Chondrocyte (in vitro differentiated cells): Measurements from ENCODE around the gene CYP27B1. TPM values are rescaled to one million over a fixed set of nuclear protein-coding genes. Genes with fewer than 3 reads are reported as not detected.
"Not testable (repeated sequence)": the region's sequence is repeated elsewhere in the genome, so short reads cannot be mapped to it uniquely, and the experiment has no call there.

ENCODE experiments used
- DNase-seq: peaks from one replicate; pipeline ENCODE4 v3.0.0; 2021; ENCODE audit warnings: mixed read lengths, low spot score
- H3K27ac Mint-ChIP-seq: one replicate; pipeline ENCODE4 v1.8.0; 2021; ENCODE audit warnings: mild to moderate bottlenecking, moderate library complexity, mixed read lengths; ENCODE audit not compliant: unreplicated experiment
- H3K27me3 Mint-ChIP-seq: 2 replicates; pipeline ENCODE4 v1.8.0; 2021; ENCODE audit warnings: low read depth, mixed read lengths
- H3K36me3 Mint-ChIP-seq: 2 replicates; pipeline ENCODE4 v1.8.0; 2021; ENCODE audit warnings: low read depth, mixed read lengths
- H3K4me1 Mint-ChIP-seq: 2 replicates; pipeline ENCODE4 v1.8.0; 2021; ENCODE audit warnings: low read depth, mild to moderate bottlenecking, mixed read lengths
- H3K4me3 Mint-ChIP-seq: one replicate; pipeline ENCODE4 v1.8.0; 2021; ENCODE audit warnings: mild to moderate bottlenecking, moderate library complexity, mixed read lengths; ENCODE audit not compliant: unreplicated experiment
- H3K9me3 Mint-ChIP-seq: 2 replicates; pipeline ENCODE4 v1.8.0; 2021; ENCODE audit warnings: low read depth, mixed read lengths
- total RNA-seq: library from RNA; stranded (reverse); gene quantifications from 3 replicates; pipeline ENCODE4 v1.2.1, GENCODE V29; 2021
- TF ChIP-seq, protein P1 (sequence below): fragments of 200-600 bp; sonication (generic); IDR thresholded peaks from 2 replicates; pipeline ENCODE4 v1.5.0; 2021; ENCODE audit warnings: antibody characterized with exemption, mild to moderate bottlenecking, moderate library complexity

The CYP27B1 gene
- total RNA-seq, 1 donor from 2014 or later, result 3.2 TPM

DNA sequence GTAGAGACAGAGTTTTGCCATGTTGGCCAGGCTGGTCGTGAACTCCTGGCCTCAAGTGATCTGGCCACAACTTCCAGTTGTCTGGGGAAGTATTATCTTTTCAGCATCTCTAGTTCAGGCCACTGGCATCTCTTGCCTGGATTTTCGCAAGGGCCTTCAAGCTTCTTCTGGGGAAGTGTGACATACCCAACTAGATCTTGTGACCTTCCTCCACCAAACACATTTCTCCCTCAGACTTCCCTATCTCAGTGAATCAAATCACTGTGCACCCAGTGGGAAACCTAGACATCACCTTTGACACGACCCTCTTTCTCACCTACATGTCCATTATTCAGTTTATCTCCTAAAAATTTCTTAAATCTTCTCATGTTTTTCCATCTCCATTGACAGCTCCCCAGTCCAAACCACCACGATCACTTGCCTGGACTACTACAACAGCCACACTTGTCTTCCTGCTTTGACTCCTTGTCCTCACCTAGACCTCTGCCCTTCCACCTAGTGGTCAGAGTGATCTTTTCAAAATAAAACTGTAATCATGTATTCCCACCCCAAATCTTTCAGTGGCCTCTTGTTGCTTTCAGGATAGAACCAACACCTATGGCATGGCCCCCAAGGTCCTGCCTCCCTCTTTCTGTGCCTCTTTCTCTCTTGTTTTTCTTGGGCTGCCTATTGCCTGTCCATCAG lies 8.8 kb upstream of the CYP27B1 start:
- no peak for DNase-seq
- Mint-ChIP-seq H3K4me3 (no peak overlapping the region), H3K36me3 (peaks cover 13% of the 10 kb centered on the region), H3K27me3 (no peaks in the 10 kb centered on the region), H3K4me1 (peaks cover 26% of the 10 kb centered on the region), H3K27ac (peak overlapping the region; percentile 8), H3K9me3 (no peaks in the 10 kb centered on the region)
- TF ChIP-seq, protein P1, sequence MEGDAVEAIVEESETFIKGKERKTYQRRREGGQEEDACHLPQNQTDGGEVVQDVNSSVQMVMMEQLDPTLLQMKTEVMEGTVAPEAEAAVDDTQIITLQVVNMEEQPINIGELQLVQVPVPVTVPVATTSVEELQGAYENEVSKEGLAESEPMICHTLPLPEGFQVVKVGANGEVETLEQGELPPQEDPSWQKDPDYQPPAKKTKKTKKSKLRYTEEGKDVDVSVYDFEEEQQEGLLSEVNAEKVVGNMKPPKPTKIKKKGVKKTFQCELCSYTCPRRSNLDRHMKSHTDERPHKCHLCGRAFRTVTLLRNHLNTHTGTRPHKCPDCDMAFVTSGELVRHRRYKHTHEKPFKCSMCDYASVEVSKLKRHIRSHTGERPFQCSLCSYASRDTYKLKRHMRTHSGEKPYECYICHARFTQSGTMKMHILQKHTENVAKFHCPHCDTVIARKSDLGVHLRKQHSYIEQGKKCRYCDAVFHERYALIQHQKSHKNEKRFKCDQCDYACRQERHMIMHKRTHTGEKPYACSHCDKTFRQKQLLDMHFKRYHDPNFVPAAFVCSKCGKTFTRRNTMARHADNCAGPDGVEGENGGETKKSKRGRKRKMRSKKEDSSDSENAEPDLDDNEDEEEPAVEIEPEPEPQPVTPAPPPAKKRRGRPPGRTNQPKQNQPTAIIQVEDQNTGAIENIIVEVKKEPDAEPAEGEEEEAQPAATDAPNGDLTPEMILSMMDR, result peak; percentile 13

GRCh38 chr12:57775044-57775443 lies 8.2 kb upstream of the CYP27B1 start:
- H3K9me3 Mint-ChIP-seq, result no peaks in the 10 kb centered on the region
- no peak overlapping the region for H3K4me3 Mint-ChIP-seq
- no peak for DNase-seq
- peaks cover 26% of the 10 kb centered on the region for H3K4me1 Mint-ChIP-seq
- H3K36me3 Mint-ChIP-seq, result peaks cover 17% of the 10 kb centered on the region
- TF ChIP-seq, protein P1, result no peak
- H3K27ac Mint-ChIP-seq, result no peak overlapping the region
- no peaks in the 10 kb centered on the region for H3K27me3 Mint-ChIP-seq

GRCh38 chr12:57774634-57775033 lies 7.8 kb upstream of the CYP27B1 start:
- not testable (repeated sequence) for DNase-seq, H3K9me3 Mint-ChIP-seq, H3K27ac Mint-ChIP-seq, H3K27me3 Mint-ChIP-seq, H3K4me3 Mint-ChIP-seq
- H3K4me1 Mint-ChIP-seq, result peaks cover 26% of the 10 kb centered on the region
- H3K36me3 Mint-ChIP-seq, result peaks cover 20% of the 10 kb centered on the region

- Mint-ChIP-seq H3K4me3 (peak within 1 kb of the TSS; percentile 100), H3K36me3 (peaks cover 28% of the 10 kb centered on the region)
Measured at GRCh38 chr12:57772429-57773322, 5.8 kb upstream of the CYP27B1 start, which contains the start of gene EEF1AKMT3. Gene EEF1AKMT3, plus strand, starts transcription at chr12:57772614. Its CDS starts 111 bp downstream, at chr12:57772725.

DNA sequence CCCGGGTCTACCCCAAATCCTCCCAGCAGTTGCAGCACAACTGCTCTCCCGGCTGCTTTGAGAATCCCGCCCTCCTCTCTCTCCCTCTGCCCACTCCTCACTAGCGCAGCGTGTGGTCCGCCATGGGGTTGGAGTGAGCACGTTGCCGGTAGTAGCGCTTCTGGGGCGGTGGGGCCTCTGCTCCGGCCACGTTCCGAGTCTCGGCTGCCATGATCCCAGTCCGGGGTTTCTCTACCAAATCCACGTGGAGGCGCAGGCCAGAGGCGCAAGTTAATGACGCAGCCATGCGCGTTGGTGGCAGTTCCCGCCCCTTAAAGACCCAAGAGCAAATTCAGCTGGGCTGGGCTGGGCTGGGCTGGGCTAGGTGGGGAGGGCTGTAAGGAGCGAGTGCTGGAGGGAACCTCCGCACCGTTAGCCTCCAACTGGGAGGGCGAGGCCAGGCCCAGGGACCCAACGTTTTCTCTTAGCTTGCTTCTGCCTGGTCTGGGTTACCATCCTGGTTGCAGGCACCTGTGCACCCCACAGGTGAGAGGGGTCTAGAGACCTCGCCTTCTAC lies 5.1 kb upstream of the CYP27B1 start, which contains the start of gene METTL1:
Gene METTL1 (minus strand): TSS at position 233 of the 556 bp plus-strand sequence. CDS start 22 bp downstream, at position 211.
- H3K4me3 Mint-ChIP-seq, result peak within 1 kb of the TSS; percentile 100
- TF ChIP-seq, protein P1, result no peak
- peak within 1 kb of the TSS; percentile 100 for H3K27ac Mint-ChIP-seq
- H3K36me3 Mint-ChIP-seq, result peaks cover 28% of the 10 kb centered on the region
- peaks cover 24% of the 10 kb centered on the region for H3K4me1 Mint-ChIP-seq
- no peak for DNase-seq
- H3K27me3 Mint-ChIP-seq, result no peaks in the 10 kb centered on the region
- no peaks in the 10 kb centered on the region for H3K9me3 Mint-ChIP-seq

More at GRCh38 chr12:57772429-57773322, 5.8 kb upstream of the CYP27B1 start, which contains the start of gene EEF1AKMT3:
- H3K4me1 Mint-ChIP-seq, result peaks cover 22% of the 10 kb centered on the region
- DNase-seq, result no peak
- H3K27ac Mint-ChIP-seq, result peak within 1 kb of the TSS; percentile 100
- TF ChIP-seq, protein P1, result no peak
- no peaks in the 10 kb centered on the region for H3K27me3 Mint-ChIP-seq
- H3K9me3 Mint-ChIP-seq, result no peaks in the 10 kb centered on the region
